Measurements from ENCODE around the gene TPD52L2. TPM values are rescaled to one million over a fixed set of nuclear protein-coding genes. Genes with fewer than 3 reads are reported as not detected.

The TPD52L2 gene
- total RNA-seq, 1 experiment from 2014 or later: 192 TPM

DNA sequence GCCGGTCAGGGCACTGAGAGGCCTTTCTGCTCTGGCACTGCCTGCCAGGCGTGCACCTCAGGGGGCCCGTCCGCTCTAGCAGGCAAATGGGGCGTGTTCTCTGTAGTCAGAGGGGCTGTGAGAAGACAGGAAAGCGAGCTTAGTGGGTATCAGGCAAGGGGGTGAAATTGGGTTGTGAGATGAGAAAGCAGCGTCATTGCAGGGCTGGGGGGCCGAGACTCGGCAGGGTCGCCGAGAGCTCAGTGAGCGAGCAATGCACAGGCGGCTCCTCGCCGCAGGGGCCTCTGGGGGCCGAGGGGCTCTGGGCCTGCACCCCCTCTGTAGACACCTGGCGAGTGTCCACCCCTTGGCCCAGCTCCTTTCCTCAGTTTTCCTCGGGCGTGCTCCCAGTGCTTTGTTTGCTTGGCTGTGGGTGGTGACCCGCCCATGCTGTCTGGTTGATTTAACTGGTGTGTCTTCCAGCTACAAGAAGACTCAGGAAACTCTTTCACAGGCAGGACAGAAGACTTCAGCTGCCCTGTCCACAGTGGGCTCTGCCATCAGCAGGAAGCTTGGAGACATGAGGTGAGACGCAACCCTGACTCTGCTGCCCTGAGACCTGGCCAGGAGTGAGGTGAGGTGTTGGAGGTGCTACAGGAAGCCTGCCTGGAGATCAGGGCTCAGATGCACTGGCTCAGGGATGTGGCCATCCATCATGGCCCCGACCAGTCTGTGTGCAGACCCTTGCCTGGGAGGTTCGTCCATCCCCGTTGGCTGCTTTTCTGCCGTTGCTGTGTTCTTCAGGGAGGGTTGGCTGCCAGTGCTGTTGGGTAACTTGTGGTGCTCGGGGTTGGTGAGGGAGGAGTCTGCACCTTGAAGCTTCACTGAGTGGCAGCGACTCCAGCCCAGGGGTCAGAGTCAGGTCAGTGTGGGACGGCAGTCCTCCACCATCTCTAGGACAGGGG is 17.5 kb downstream of the TPD52L2 start:
- DNase-seq: no peak
- H3K36me3 Mint-ChIP-seq (ENCODE audit: insufficient read depth, unreplicated experiment): peaks cover 85% of the 10 kb centered on the region
- CTCF ChIA-PET: interaction anchor here (0.6 kb wide), 1 partner anchor 264 kb away, joined by 3 read pairs; no protein-coding TSS in a partner anchor
- intact Hi-C loops (cut with micrococcal nuclease; ENCODE audit: unreplicated experiment): no loop called here
- H3K4me3 Mint-ChIP-seq (ENCODE audit: low read depth, unreplicated experiment): no peak overlapping the region
- TF ChIP-seq CTCF (IDR thresholded peaks at IDR 0.05; ENCODE audit: unreplicated experiment): no peak
- no TSS peak for BruUV-seq (replicated peaks)
- no peaks in the 10 kb centered on the region for H3K9me3 Mint-ChIP-seq (ENCODE audit: low read depth, unreplicated experiment)
- no peaks in the 10 kb centered on the region for H3K27me3 Mint-ChIP-seq (ENCODE audit: unreplicated experiment)
- no peak overlapping the region for H3K27ac Mint-ChIP-seq (ENCODE audit: unreplicated experiment)
- H3K4me1 Mint-ChIP-seq (ENCODE audit: low read depth, unreplicated experiment): no peaks in the 10 kb centered on the region

GRCh38 chr20:63883201-63883593 is 18.1 kb downstream of the TPD52L2 start:
- Mint-ChIP-seq H3K4me1 (ENCODE audit: low read depth, unreplicated experiment) (no peaks in the 10 kb centered on the region), H3K27ac (ENCODE audit: unreplicated experiment) (no peak overlapping the region), H3K9me3 (ENCODE audit: low read depth, unreplicated experiment) (no peaks in the 10 kb centered on the region), H3K4me3 (ENCODE audit: low read depth, unreplicated experiment) (no peak overlapping the region), H3K27me3 (ENCODE audit: unreplicated experiment) (no peaks in the 10 kb centered on the region), H3K36me3 (ENCODE audit: insufficient read depth, unreplicated experiment) (peaks cover 85% of the 10 kb centered on the region)
- intact Hi-C loops (cut with micrococcal nuclease; ENCODE audit: unreplicated experiment): no loop called here
- CTCF ChIA-PET: interaction anchor here (0.6 kb wide), 1 partner anchor 264 kb away, joined by 3 read pairs; no protein-coding TSS in a partner anchor
- TF ChIP-seq CTCF (IDR thresholded peaks at IDR 0.05; ENCODE audit: unreplicated experiment): no peak
- DNase-seq: no peak
- no TSS peak for BruUV-seq (replicated peaks)

DNA sequence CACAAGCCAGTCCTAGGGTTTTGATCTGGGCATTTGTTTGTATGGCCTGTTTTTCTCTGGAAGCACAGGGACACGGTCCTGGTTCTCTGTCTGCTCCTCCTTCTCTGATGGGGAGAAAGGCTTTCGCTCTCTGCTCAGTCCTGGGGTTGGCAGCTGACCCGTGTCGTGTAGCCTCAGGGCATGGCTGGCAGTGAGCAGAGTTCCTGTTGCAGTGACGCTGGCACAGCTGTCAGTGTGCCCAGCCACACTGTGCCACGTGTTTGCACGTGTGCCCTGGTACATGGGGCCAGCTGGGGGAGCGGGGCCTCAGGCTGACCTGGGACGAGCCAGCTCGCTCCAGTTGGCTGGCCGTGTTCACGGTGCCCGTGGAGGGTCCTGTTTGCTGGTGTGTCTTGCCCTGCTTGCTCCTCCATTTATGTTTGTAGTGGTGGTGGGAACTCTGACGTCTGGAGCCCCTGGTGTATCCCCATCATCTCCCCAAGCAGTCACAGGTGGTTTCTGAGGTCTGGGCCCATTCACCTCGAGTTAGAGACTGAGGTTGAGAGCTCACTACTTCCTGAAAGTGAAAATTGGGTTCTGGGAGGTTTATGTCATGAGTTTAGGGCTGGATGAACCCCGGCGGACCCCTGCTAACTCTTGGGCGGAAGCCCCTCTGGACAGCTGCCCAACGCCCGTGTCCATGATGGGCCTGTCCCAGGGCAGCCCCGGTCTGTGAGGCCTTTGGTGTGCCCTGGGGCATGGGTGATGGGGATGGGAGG is 19.6 kb downstream of the TPD52L2 start:
- Mint-ChIP-seq H3K36me3 (ENCODE audit: insufficient read depth, unreplicated experiment) (peaks cover 87% of the 10 kb centered on the region), H3K27me3 (ENCODE audit: unreplicated experiment) (no peaks in the 10 kb centered on the region), H3K27ac (ENCODE audit: unreplicated experiment) (peak overlapping the region; percentile 17), H3K4me3 (ENCODE audit: low read depth, unreplicated experiment) (no peak overlapping the region), H3K9me3 (ENCODE audit: low read depth, unreplicated experiment) (no peaks in the 10 kb centered on the region), H3K4me1 (ENCODE audit: low read depth, unreplicated experiment) (peaks cover 9% of the 10 kb centered on the region)
- DNase-seq: no peak
- BruUV-seq (replicated peaks): no TSS peak
- CTCF ChIA-PET: no interaction called here
- no peak for TF ChIP-seq CTCF (IDR thresholded peaks at IDR 0.05; ENCODE audit: unreplicated experiment)
- intact Hi-C loops (cut with micrococcal nuclease; ENCODE audit: unreplicated experiment): no loop called here

- no peak for TF ChIP-seq CTCF (IDR thresholded peaks at IDR 0.05; ENCODE audit: unreplicated experiment)
- H3K27ac Mint-ChIP-seq (ENCODE audit: unreplicated experiment): peak overlapping the region; percentile 17
- H3K4me3 Mint-ChIP-seq (ENCODE audit: low read depth, unreplicated experiment): no peak overlapping the region
- H3K9me3 Mint-ChIP-seq (ENCODE audit: low read depth, unreplicated experiment): no peaks in the 10 kb centered on the region
- DNase-seq: no peak
- intact Hi-C loops (cut with micrococcal nuclease; ENCODE audit: unreplicated experiment): no loop called here
- no TSS peak for BruUV-seq (replicated peaks)
- CTCF ChIA-PET: no interaction called here
- peaks cover 16% of the 10 kb centered on the region for H3K4me1 Mint-ChIP-seq (ENCODE audit: low read depth, unreplicated experiment)
- peaks cover 91% of the 10 kb centered on the region for H3K36me3 Mint-ChIP-seq (ENCODE audit: insufficient read depth, unreplicated experiment)
- no peaks in the 10 kb centered on the region for H3K27me3 Mint-ChIP-seq (ENCODE audit: unreplicated experiment)
These were observed 20.4 kb downstream of the TPD52L2 start for GRCh38 chr20:63885264-63886053.

All from Calu3 (cell line).